Stimulated activated CD4-positive, alpha-beta T cell treated with anti-CD3 and anti-CD28 coated beads, Interleukin-15, amount 100 ng/mL, for 48 hours (primary cell): ENCODE measurements around the gene PIK3R1.

Source experiments
- DNase-seq, 2 donors: peaks; one replicate each; pipeline ENCODE4 v3.0.0-alpha.2; 2020; ENCODE audit warnings: low read depth in 2 of 2

The PIK3R1 gene

DNA sequence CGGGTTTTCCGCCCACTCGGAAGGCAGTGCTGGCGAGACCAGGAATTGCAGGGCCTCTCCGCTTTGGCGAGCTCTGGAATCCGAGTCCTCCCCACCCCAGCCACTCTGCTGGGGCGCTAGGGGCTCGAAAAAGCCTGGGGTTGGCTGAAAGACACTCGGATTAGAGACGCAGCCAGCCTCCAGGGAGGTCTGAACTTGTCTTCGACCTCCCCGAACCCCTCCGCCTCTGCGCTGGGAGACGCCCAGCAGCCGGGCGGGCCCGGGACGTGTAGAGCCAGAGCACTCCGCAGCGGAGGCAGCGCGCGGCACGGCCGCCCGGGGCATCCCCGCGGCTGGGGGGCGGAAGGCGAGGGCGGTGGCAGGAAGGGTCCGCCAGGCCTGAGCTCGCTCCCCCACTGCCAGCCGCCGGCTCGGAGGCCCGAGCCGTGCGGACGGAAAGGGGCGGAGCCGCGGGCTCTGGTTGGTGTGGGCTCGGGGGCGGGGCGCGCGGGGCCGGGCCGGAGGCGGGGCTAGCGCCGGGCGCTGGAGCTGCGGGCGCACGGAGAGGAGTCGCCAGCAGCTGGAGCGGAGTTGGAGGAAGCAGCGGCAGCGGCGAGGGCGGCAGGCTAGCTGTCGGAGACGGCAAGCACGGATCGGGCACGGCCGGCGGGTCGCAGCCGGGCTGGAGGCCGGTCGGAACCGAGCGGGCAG, at the start of gene PIK3R1:
PIK3R1 (plus strand) TSS at position 549 of the 690 bp plus-strand sequence. CDS start 10,920 bp downstream, outside the sequence.
- DNase-seq: peak; percentile 85 to 93

- DNase-seq: no peak
These were observed 48.3 kb upstream of the PIK3R1 start for GRCh38 chr5:68167195-68167651.

- no peak for DNase-seq
These were observed 45.7 kb upstream of the PIK3R1 start for GRCh38 chr5:68169903-68170302.

DNA sequence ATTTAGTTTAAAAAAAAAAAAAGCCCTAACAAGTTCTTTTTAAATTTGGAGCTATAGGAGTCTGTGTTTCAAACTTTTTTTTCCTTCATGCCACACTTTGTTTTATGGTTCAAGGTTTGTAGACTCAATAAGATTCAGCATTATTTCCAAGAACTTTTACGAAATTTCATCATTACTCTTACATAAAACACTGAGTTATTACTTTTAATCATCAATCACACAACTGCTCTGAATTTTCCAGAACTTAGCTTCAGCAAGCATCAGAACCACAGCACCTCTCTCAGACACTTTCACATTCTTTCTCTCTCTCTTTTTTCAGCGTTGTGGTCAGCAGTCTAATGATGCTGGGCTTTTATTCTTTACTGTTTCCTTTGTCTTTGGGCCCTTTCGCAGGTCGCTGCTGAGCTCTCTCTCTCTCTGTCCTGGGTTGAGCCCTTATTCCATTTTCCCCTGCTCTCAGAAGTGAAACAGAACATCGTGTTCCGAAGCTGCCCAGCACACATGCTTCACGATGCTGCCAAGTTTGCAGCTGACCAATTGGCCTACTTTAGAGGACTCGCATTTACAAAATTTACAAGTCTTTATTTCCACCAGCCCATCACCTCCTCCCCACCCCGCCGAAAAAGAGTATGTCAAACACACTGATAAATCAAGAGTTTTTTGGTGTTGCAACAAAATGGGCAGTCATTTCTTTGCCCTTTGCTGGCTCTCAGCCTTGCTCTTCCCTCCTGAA, 44.6 kb upstream of the PIK3R1 start:
- no peak for DNase-seq

DNA sequence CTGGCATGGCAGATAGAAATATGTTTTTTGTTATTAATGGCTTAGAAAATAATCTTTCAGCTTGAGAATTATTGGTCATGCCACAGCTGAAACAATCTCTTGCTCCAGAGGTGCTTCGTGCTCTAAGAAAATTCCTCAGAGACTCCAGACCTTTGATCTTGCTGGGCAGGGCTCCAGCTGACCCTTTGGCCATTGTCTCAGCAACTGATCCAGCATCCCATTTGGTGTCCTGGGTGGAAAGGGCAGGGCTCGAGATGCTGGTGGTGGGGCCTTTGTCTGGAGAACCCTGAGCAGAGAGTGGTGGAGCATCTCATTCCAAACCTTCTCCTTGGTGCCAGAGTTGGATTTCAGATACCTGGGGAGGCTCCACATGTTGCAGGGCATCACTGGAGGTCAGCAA, 43.2 kb upstream of the PIK3R1 start:
- no peak for DNase-seq

- DNase-seq: no peak
These were observed 42.5 kb upstream of the PIK3R1 start for GRCh38 chr5:68173007-68173406.

GRCh38 chr5:68176253-68176652, 39.3 kb upstream of the PIK3R1 start:
- DNase-seq: no peak

DNA sequence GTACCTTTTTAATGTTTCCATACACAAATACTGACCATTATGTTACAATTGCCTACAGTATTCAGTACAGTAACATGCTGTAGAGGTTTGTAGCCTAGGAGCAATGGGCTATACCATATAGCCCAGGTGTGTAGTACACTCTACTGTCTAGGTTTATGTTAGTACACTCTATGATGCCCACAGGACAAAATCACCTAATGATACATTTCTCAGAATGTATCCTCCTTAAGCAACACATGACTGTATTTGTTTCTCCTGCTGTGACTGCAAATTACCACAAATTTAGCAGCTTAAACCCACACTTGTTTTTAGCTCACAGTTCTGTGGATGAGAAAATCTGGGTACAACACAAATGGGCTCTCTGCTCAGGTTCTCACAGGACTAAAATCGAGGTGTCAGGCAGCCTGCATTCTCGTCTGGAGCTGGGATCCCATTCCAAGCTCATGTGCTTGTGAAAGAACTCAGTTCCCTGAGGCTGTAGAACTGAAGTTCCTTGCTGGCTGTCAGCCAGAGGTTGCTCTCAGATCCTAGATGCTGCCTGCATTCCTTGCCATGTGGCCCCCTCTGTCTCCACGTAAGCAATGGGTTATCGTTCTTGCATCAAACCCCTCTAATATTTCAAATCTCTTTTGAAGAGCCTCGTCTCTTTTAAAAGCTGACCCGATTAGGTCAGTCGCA, 38.6 kb upstream of the PIK3R1 start:
- no peak for DNase-seq

- DNase-seq: no peak
These were observed 37.9 kb upstream of the PIK3R1 start for GRCh38 chr5:68177676-68178075.

GRCh38 chr5:68178579-68178978, 37.0 kb upstream of the PIK3R1 start:
- DNase-seq: no peak

GRCh38 chr5:68180121-68181038, 35.2 kb upstream of the PIK3R1 start:
- no peak for DNase-seq

DNA sequence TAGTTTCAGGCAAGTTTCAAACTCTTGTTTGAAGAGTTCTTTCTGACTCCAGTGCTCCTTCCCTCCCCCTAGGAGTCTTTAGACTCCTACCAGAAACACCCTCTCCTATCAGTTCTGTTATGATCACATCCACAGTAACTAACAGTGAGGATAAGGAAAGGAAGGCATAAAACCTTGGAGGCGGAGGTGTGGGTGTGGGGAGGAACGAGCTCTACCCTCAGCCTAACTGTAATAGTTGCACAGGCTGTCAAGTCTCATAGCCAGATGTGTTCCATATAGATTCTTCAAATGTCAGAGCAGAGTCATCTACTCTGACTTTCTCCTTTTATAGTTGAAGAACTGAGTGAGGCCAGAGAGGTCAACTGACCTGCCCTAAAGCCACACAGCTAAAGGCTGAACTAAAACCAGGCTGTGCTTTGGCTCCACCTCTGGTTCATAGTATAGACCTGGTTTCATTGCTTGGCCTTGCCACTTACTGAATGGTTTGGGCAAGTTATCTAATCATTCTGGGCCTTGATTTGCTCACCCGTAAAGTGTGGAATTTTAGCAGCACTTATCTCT, 34.4 kb upstream of the PIK3R1 start:
- DNase-seq: no peak

DNA sequence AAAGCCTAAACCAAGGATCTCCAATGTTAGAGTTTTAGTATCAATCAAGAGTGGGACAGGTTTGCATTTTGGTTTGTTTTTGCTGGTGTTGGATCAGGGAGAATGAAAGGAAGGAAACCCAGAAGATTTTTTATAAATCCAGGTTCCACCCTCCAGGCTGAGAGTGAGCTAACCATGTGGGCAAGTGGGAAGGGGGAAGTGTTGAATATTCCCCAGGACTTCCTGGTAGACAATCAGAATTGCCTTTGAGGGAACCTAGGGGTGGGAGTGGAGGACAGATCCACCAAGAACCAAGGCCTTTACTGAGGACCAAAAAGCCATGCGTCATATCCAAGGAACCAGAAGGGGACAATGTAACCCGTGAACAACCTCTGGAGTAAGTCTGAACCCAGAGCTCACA, 33.5 kb upstream of the PIK3R1 start:
- DNase-seq: no peak

GRCh38 chr5:68182534-68182933, 33.0 kb upstream of the PIK3R1 start:
- no peak for DNase-seq

GRCh38 chr5:68187268-68188055, 28.1 kb upstream of the PIK3R1 start:
- no peak for DNase-seq

- DNase-seq: no peak
These were observed 26.4 kb upstream of the PIK3R1 start for GRCh38 chr5:68189171-68189570.

GRCh38 chr5:68189613-68190012, 25.9 kb upstream of the PIK3R1 start:
- no peak for DNase-seq

- DNase-seq: no peak
These were observed 24.9 kb upstream of the PIK3R1 start for GRCh38 chr5:68190619-68191018.

- DNase-seq: no peak
These were observed 24.3 kb upstream of the PIK3R1 start for GRCh38 chr5:68191083-68191791.

- DNase-seq: no peak
These were observed 22.9 kb upstream of the PIK3R1 start for GRCh38 chr5:68192679-68193060.
